Measurements from ENCODE around the gene GRM1.

The GRM1 gene

DNA sequence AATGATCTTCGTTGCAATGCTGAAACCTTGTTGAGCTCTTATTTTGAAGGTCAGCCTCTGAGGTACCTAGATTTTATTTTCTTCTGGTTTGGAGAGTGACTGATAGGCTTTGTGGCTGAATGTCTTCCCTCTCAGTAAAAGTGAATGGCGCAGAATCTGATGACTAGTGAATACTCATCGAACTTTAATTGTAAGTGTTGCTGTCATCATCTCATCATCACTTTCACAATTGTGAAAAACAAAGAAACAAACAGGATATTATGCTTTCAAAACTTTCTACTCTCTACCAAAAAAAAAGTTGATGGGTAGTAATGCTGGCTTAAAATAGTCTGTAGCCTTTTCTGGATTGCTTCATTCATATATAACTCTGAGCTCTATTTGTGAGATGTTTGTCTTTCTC lies 275.3 kb downstream of the GRM1 start:
- no peak for ATAC-seq
- TF ChIP-seq SNAI2 (CRISPR knock-in tag; IDR thresholded peaks at IDR 0.05) = no peak
- TF ChIP-seq ZFP3 (CRISPR knock-in tag; IDR thresholded peaks at IDR 0.05) = no peak

DNA sequence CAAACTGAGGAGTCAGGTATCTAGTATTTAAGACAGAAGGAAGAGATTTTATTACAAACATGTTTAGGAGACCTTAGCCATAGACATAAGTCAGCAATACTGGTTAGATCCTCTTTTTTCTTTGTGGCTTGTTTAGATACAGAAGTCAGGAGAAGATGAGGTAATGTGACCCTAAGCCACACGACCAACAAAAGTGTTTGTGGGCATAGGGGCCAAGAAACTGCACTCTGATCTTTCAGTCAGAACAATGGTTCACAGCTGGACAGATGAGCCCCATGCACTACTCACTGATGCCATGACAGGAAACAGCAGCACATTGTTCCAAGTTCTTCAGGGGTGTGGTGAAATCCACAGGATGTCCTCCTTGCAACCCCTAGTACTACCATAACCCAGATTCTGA lies 276.2 kb downstream of the GRM1 start:
- no peak for ATAC-seq
- TF ChIP-seq CSDC2 (CRISPR knock-in tag; IDR thresholded peaks at IDR 0.05) (no peak), ZNF8 (CRISPR knock-in tag; IDR thresholded peaks at IDR 0.05) (no peak), TCF4 (CRISPR knock-in tag; IDR thresholded peaks at IDR 0.05; ENCODE audit: borderline replicate concordance) (no peak), ZNF565 (CRISPR knock-in tag; conservative IDR thresholded peaks at IDR 0.05; ENCODE audit: low read depth) (no peak), ZFP3 (CRISPR knock-in tag; IDR thresholded peaks at IDR 0.05) (no peak), TOX (CRISPR knock-in tag; IDR thresholded peaks at IDR 0.05; ENCODE audit: borderline replicate concordance) (no peak), RARB (CRISPR knock-in tag; IDR thresholded peaks at IDR 0.05) (no peak), ZNF70 (CRISPR knock-in tag; IDR thresholded peaks at IDR 0.05) (no peak), ZC3H10 (CRISPR knock-in tag; IDR thresholded peaks at IDR 0.05) (no peak), ESRRG (CRISPR knock-in tag; IDR thresholded peaks at IDR 0.05) (no peak), ISL1 (CRISPR knock-in tag; IDR thresholded peaks at IDR 0.05) (no peak), SNAI2 (CRISPR knock-in tag; IDR thresholded peaks at IDR 0.05) (no peak), PPARA (CRISPR knock-in tag; IDR thresholded peaks at IDR 0.05; ENCODE audit: borderline replicate concordance) (no peak)
- TF ChIP-seq, protein P1, sequence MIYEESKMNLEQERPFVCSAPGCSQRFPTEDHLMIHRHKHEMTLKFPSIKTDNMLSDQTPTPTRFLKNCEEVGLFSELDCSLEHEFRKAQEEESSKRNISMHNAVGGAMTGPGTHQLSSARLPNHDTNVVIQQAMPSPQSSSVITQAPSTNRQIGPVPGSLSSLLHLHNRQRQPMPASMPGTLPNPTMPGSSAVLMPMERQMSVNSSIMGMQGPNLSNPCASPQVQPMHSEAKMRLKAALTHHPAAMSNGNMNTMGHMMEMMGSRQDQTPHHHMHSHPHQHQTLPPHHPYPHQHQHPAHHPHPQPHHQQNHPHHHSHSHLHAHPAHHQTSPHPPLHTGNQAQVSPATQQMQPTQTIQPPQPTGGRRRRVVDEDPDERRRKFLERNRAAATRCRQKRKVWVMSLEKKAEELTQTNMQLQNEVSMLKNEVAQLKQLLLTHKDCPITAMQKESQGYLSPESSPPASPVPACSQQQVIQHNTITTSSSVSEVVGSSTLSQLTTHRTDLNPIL (CRISPR knock-in tag; IDR thresholded peaks at IDR 0.05; ENCODE audit: low read depth) = no peak
- TF ChIP-seq, protein P2, sequence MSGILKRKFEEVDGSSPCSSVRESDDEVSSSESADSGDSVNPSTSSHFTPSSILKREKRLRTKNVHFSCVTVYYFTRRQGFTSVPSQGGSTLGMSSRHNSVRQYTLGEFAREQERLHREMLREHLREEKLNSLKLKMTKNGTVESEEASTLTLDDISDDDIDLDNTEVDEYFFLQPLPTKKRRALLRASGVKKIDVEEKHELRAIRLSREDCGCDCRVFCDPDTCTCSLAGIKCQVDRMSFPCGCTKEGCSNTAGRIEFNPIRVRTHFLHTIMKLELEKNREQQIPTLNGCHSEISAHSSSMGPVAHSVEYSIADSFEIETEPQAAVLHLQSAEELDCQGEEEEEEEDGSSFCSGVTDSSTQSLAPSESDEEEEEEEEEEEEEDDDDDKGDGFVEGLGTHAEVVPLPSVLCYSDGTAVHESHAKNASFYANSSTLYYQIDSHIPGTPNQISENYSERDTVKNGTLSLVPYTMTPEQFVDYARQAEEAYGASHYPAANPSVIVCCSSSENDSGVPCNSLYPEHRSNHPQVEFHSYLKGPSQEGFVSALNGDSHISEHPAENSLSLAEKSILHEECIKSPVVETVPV (CRISPR knock-in tag; IDR thresholded peaks at IDR 0.05) = no peak

DNA sequence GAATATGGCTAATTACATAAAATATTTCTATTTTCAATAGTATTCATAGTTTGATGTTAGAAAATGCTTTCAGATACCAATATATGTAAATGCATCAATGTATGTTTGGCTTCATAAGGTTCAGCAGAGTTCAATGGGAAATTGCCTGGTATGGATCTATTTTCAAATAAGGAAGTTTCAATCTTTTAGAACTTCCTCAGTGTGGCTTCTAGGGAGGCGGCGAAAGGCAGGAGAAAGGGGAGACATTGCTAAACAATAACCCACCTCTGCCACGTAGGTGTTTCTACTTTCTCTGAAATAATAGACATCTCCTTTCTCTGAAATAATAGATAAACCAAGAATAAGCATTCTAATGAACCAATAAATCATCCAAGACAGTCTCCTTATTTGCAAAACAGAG lies 277.1 kb downstream of the GRM1 start:
- TF ChIP-seq ZC3H10 (CRISPR knock-in tag; IDR thresholded peaks at IDR 0.05) (no peak), ARNTL (CRISPR knock-in tag; IDR thresholded peaks at IDR 0.05; ENCODE audit: borderline replicate concordance, low read depth) (no peak), TCF4 (CRISPR knock-in tag; IDR thresholded peaks at IDR 0.05; ENCODE audit: borderline replicate concordance) (no peak), SNAI2 (CRISPR knock-in tag; IDR thresholded peaks at IDR 0.05) (no peak)
- TF ChIP-seq, protein P2 (CRISPR knock-in tag; IDR thresholded peaks at IDR 0.05) = no peak
- TF ChIP-seq, protein P1 (CRISPR knock-in tag; IDR thresholded peaks at IDR 0.05; ENCODE audit: low read depth) = no peak

DNA sequence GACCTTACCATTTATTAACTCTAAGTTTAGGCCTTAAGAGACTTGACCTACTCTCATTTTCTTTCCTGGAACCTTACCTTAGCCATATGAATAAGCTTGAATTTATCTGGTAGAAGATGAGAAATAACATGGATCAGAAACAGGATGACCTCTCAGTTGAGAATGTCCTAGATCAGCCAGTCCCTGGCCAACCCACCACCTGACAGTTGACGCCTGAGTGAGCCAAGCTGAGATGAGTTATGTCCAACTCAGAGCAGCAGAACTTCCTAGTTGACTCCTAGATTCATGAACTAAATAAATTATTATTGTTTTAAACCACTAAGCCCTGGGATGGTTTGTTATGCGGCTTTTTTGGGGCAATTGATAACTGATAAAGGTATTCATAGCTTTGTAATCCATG lies 281.8 kb downstream of the GRM1 start:
- no peak for TF ChIP-seq BACH2 (CRISPR knock-in tag; IDR thresholded peaks at IDR 0.05; ENCODE audit: borderline replicate concordance)
- TF ChIP-seq, protein P2 (CRISPR knock-in tag; IDR thresholded peaks at IDR 0.05) = no peak
- TF ChIP-seq, protein P3, sequence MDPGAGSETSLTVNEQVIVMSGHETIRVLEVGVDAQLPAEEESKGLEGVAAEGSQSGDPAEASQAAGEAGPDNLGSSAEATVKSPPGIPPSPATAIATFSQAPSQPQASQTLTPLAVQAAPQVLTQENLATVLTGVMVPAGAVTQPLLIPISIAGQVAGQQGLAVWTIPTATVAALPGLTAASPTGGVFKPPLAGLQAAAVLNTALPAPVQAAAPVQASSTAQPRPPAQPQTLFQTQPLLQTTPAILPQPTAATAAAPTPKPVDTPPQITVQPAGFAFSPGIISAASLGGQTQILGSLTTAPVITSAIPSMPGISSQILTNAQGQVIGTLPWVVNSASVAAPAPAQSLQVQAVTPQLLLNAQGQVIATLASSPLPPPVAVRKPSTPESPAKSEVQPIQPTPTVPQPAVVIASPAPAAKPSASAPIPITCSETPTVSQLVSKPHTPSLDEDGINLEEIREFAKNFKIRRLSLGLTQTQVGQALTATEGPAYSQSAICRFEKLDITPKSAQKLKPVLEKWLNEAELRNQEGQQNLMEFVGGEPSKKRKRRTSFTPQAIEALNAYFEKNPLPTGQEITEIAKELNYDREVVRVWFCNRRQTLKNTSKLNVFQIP (CRISPR knock-in tag; IDR thresholded peaks at IDR 0.05; ENCODE audit: borderline replicate concordance, low read depth) = no peak
- TF ChIP-seq TOX (CRISPR knock-in tag; IDR thresholded peaks at IDR 0.05; ENCODE audit: borderline replicate concordance) = no peak
- TF ChIP-seq, protein P4, sequence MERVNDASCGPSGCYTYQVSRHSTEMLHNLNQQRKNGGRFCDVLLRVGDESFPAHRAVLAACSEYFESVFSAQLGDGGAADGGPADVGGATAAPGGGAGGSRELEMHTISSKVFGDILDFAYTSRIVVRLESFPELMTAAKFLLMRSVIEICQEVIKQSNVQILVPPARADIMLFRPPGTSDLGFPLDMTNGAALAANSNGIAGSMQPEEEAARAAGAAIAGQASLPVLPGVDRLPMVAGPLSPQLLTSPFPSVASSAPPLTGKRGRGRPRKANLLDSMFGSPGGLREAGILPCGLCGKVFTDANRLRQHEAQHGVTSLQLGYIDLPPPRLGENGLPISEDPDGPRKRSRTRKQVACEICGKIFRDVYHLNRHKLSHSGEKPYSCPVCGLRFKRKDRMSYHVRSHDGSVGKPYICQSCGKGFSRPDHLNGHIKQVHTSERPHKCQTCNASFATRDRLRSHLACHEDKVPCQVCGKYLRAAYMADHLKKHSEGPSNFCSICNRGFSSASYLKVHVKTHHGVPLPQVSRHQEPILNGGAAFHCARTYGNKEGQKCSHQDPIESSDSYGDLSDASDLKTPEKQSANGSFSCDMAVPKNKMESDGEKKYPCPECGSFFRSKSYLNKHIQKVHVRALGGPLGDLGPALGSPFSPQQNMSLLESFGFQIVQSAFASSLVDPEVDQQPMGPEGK (CRISPR knock-in tag; IDR thresholded peaks at IDR 0.05; ENCODE audit: borderline replicate concordance) = no peak
- TF ChIP-seq ZNF70 (CRISPR knock-in tag; IDR thresholded peaks at IDR 0.05) = no peak
- no peak for TF ChIP-seq ZNF8 (CRISPR knock-in tag; IDR thresholded peaks at IDR 0.05)
- no peak for ATAC-seq

More for the DNA sequence above, 277.1 kb downstream of the GRM1 start:
- no peak for ATAC-seq

All from SK-N-SH treated with all-trans-retinoic acid at 6 μM for 48 hours (cell line).